GM10266 (cell line): Measurements from ENCODE around the gene ZC3H10.

Experiments
- DNase-seq: peaks from one replicate; pipeline ENCODE4 v3.0.0; 2012; ENCODE audit errors: extremely low spot score
- TF ChIP-seq, protein P1 (sequence below): IDR thresholded peaks from 2 replicates; pipeline ENCODE4 v1.5.1; 2012; ENCODE audit warnings: mild to moderate bottlenecking, low read depth; ENCODE audit not compliant: control insufficient read depth, insufficient read depth; ENCODE audit errors: missing control alignments

ZC3H10 gene

DNA sequence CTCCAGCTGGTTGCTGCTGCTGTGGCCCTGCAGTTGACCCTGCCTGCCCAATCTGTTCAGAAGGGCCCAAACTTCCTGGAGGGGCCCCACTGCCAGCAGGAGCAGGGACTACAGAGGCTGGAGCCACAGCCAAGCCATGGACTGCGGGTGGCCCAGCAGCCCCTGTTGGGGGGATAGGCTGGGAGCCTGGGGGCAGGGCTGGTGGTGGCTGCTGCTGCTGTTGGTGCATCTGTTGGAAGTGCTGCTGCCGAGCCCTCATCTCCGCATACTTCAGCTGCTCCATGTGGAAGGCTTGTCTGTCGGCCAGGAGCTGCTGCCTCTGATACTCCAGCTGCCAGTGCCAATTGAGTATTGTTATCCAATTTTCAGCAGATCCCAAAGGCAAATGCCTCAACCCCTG lies 47.3 kb downstream of the ZC3H10 start:
- TF ChIP-seq, protein P1, sequence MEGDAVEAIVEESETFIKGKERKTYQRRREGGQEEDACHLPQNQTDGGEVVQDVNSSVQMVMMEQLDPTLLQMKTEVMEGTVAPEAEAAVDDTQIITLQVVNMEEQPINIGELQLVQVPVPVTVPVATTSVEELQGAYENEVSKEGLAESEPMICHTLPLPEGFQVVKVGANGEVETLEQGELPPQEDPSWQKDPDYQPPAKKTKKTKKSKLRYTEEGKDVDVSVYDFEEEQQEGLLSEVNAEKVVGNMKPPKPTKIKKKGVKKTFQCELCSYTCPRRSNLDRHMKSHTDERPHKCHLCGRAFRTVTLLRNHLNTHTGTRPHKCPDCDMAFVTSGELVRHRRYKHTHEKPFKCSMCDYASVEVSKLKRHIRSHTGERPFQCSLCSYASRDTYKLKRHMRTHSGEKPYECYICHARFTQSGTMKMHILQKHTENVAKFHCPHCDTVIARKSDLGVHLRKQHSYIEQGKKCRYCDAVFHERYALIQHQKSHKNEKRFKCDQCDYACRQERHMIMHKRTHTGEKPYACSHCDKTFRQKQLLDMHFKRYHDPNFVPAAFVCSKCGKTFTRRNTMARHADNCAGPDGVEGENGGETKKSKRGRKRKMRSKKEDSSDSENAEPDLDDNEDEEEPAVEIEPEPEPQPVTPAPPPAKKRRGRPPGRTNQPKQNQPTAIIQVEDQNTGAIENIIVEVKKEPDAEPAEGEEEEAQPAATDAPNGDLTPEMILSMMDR = no peak

DNA sequence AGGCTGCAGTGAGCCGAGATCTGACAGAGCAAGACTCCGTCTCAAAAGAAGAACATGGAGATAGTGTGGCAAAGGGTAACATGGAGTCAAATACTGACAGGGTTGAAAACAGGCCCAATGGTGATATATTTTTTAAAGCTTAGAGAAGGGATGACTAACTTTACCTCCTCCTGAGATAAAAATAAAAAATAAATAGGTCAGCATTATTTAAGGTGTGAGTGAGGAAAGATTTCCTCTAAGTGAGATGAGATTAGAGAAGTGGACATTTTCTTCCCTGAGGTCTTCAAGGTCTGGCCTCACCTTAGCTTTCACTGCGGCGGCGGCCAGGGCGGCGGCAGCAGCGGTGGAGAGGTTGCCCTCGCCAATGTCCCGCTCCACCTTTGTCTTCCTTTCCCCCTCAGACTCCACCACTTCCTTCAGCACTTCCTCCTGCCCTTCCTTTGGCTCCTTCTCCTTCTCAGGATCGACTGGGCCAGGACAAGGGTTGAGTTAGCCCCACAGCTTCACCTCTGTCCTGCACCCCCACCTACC lies 51.2 kb downstream of the ZC3H10 start:
- TF ChIP-seq, protein P1 = no peak
- DNase-seq = no peak

More for the DNA sequence above, 47.3 kb downstream of the ZC3H10 start:
- no peak for DNase-seq

DNA sequence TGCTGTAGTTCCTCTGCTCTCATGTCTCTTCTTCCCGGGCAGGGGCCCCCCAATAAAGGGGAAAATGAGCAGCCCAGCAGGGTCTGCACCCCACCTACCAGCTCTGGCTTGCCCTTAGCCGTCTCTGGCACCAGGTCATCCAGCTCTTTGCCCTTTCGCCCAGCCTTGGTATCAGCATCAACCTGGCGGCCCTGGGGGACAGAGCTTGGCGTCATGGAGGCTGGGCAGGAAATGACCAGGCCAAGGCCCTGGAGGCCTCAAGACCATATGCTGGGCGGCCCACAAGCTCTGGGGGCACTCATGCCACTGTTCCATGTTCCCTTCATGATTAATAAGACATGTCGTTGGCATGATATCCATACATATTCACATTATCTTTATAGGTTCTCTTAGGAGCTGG lies 54.8 kb downstream of the ZC3H10 start:
- TF ChIP-seq, protein P1 = no peak
- DNase-seq = no peak
